Endodermal cell (in vitro differentiated cells): ENCODE measurements around the gene PLA2G15. TPM values are rescaled to one million over a fixed set of nuclear protein-coding genes. Genes with fewer than 3 reads are reported as not detected.

Experiments
- DNase-seq: peaks from one replicate; pipeline ENCODE4 v3.0.0-alpha.2; 2017
- H3K27ac ChIP-seq: 2 replicates; pipeline ENCODE4 v1.5.1; 2013; ENCODE audit warnings: mild to moderate bottlenecking, low read depth, low read length, moderate library complexity
- H3K27me3 ChIP-seq: 2 replicates; pipeline ENCODE4 v1.6.1; 2013; ENCODE audit warnings: mild to moderate bottlenecking, low read length, moderate library complexity; ENCODE audit not compliant: insufficient read depth, control insufficient read depth, poor library complexity, severe bottlenecking
- H3K36me3 ChIP-seq: 2 replicates; pipeline ENCODE4 v1.7.0; 2013; ENCODE audit warnings: mild to moderate bottlenecking, low read length, moderate library complexity; ENCODE audit not compliant: control insufficient read depth, insufficient read depth
- H3K4me1 ChIP-seq: one replicate; pipeline ENCODE4 v1.7.0; 2013; ENCODE audit warnings: low read length; ENCODE audit not compliant: control insufficient read depth, insufficient read depth
- H3K4me3 ChIP-seq: 2 replicates; pipeline ENCODE4 v1.5.1; 2013; ENCODE audit warnings: mild to moderate bottlenecking, low read length, moderate library complexity
- H3K9ac ChIP-seq: 2 replicates; pipeline ENCODE4 v1.6.1; 2013; ENCODE audit warnings: mild to moderate bottlenecking, low read length, moderate library complexity; ENCODE audit not compliant: poor library complexity, severe bottlenecking; ENCODE audit errors: extremely low read depth
- H3K9me3 ChIP-seq: 2 replicates; pipeline ENCODE4 v1.6.1; 2013; ENCODE audit warnings: mild to moderate bottlenecking, low read length, moderate library complexity; ENCODE audit not compliant: control insufficient read depth
- H3K27ac Mint-ChIP-seq: 2 replicates; pipeline ENCODE4 v1.8.0; 2020; ENCODE audit warnings: mixed read lengths
- H3K27me3 Mint-ChIP-seq: 2 replicates; pipeline ENCODE4 v1.8.0; 2021; ENCODE audit warnings: mild to moderate bottlenecking, mixed read lengths; ENCODE audit not compliant: insufficient read depth
- H3K36me3 Mint-ChIP-seq: 2 replicates; pipeline ENCODE4 v1.8.0; 2020; ENCODE audit warnings: low read depth, mixed read lengths
- H3K4me1 Mint-ChIP-seq: 2 replicates; pipeline ENCODE4 v1.8.0; 2020; ENCODE audit warnings: mixed read lengths
- H3K4me3 Mint-ChIP-seq: 2 replicates; pipeline ENCODE4 v1.8.0; 2020; ENCODE audit warnings: mild to moderate bottlenecking, moderate library complexity, mixed read lengths
- H3K9me3 Mint-ChIP-seq: 2 replicates; pipeline ENCODE4 v1.8.0; 2020; ENCODE audit warnings: mild to moderate bottlenecking, mixed read lengths
- WGBS, 2 experiments: methylation state at CpG; one replicate each; pipeline versions ENCODE4 v1.1.5 to v1.1.7; 2013; ENCODE audit warnings: missing lambda C conversion rate in 2 of 2, mixed read lengths in 1 of 2; ENCODE audit not compliant: insufficient coverage in 1 of 2, insufficient read length in 1 of 2; 5-methylcytosine and 5-hydroxymethylcytosine counted together
- total RNA-seq, 2 donors: library from RNA; stranded (reverse); fragmentation: NEBNext Ultra II Directional in 1 of 2; extraction: Animal tissue kit (Norgen Biotek cat#: 25700) in 1 of 2; gene quantifications; 2 replicates in 1 of 2; 3 replicates in 1 of 2; pipeline ENCODE4 v1.2.1, GENCODE V29; 2021
- TF ChIP-seq, protein P1 (sequence below): fragments of 200-600 bp; sonication (generic); conservative IDR thresholded peaks from 2 replicates; pipeline ENCODE4 v1.5.0; 2021; ENCODE audit warnings: antibody characterized with exemption, mild to moderate bottlenecking

Gene PLA2G15
- total RNA-seq, 2 donors from 2014 or later = 8.7 to 10.0 TPM

- H3K9me3 Mint-ChIP-seq = peaks cover 13% of the 10 kb centered on the region
- peaks cover 4% of the 10 kb centered on the region for H3K4me1 Mint-ChIP-seq
- no peaks in the 10 kb centered on the region for H3K9me3 ChIP-seq
- no peak overlapping the region for H3K4me3 Mint-ChIP-seq
- peaks cover 9% of the 10 kb centered on the region for H3K27me3 ChIP-seq
- peaks cover 45% of the 10 kb centered on the region for H3K27me3 Mint-ChIP-seq
- no peak overlapping the region for H3K27ac ChIP-seq
- 81 to 83% methylated on average over 7 of the region's 7 CpGs for WGBS, 2 experiments
- TF ChIP-seq, protein P1, sequence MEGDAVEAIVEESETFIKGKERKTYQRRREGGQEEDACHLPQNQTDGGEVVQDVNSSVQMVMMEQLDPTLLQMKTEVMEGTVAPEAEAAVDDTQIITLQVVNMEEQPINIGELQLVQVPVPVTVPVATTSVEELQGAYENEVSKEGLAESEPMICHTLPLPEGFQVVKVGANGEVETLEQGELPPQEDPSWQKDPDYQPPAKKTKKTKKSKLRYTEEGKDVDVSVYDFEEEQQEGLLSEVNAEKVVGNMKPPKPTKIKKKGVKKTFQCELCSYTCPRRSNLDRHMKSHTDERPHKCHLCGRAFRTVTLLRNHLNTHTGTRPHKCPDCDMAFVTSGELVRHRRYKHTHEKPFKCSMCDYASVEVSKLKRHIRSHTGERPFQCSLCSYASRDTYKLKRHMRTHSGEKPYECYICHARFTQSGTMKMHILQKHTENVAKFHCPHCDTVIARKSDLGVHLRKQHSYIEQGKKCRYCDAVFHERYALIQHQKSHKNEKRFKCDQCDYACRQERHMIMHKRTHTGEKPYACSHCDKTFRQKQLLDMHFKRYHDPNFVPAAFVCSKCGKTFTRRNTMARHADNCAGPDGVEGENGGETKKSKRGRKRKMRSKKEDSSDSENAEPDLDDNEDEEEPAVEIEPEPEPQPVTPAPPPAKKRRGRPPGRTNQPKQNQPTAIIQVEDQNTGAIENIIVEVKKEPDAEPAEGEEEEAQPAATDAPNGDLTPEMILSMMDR = no peak
- no peaks in the 10 kb centered on the region for H3K36me3 Mint-ChIP-seq
- DNase-seq = no peak
- H3K27ac Mint-ChIP-seq = no peak overlapping the region
- H3K4me3 ChIP-seq = no peak overlapping the region
- no peaks in the 10 kb centered on the region for H3K36me3 ChIP-seq
- peaks cover 3% of the 10 kb centered on the region for H3K4me1 ChIP-seq
- no peak overlapping the region for H3K9ac ChIP-seq
Observed at GRCh38 chr16:68242085-68242484, 3.1 kb upstream of the PLA2G15 start.

DNA sequence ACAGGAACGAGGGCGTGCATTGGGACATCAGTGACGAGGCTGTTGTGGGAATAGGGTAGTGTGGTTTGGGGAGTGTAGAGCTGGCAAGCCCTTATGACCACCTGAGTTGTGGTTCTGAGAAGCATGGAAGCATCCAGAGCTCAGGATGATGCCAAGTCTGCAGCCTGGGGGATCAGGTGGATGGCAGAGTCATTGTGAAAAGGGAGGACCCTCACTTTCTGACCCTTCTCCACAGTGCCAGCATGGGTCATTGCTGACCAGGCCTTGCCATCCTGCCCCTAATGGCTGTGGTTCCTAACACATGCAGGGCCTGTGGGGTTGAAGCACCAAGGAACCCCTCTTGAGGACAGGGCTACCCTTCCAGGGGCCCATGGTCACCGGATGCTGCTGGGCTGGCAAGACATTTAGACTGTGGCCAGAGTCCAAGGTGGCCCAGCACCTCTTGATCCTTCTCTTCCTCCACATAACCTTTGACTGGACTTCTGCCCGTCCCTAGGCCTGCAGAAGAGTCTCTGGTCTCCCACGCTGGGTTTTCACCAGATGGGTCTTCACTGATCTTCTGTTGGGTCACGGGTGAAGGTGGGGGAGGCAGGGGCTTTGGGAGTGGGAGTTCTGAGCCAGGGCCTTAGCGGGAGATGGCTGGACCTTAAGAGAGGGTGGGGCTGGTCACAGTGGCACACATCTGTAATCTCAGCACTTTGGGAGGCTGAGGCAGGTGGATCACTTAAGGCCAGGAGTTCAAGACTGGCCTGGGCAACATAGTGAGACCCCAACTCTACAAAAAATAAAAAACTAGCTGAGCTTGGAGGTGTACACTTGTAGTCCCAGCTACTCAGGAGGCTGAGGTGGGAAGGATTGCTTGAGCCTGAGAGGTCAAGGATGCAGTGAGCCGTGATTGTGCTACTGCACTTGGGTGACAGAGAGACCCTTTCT lies 2.0 kb upstream of the PLA2G15 start:
- peaks cover 45% of the 10 kb centered on the region for H3K27me3 Mint-ChIP-seq
- no peak for DNase-seq
- Histone ChIP-seq H3K4me3 (no peak overlapping the region), H3K4me1 (peaks cover 3% of the 10 kb centered on the region), H3K36me3 (no peaks in the 10 kb centered on the region), H3K9ac (no peak overlapping the region), H3K9me3 (no peaks in the 10 kb centered on the region), H3K27ac (no peak overlapping the region), H3K27me3 (peaks cover 9% of the 10 kb centered on the region)
- TF ChIP-seq, protein P1 = no peak
- 86 to 90% methylated on average over 5 to 8 of the region's 9 CpGs for WGBS, 2 experiments
- H3K4me1 Mint-ChIP-seq = peaks cover 4% of the 10 kb centered on the region
- H3K9me3 Mint-ChIP-seq = peaks cover 12% of the 10 kb centered on the region
- no peak overlapping the region for H3K27ac Mint-ChIP-seq
- H3K36me3 Mint-ChIP-seq = no peaks in the 10 kb centered on the region
- no peak overlapping the region for H3K4me3 Mint-ChIP-seq

DNA sequence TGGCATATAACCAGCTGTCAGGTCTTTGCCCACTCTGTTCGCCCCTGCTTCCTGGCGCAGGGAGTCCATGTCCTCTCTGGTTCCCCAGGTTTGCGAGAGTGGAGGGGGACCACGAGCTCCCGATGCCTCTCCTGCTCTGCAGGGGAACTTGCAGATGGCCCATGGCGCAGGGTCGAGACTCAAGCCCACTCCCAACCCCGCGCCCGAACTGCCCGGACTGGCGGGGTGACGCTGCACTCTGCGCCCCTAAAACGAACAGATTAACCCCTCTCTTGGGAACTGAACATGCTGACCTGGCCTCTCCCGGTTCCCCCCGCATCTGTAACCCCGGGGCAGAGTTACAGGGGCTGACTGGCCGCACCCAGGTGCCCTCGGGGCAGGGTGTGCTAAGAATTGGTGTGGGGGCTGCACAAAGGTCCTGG lies 681 bp upstream of the PLA2G15 start:
- WGBS, 2 experiments = 23 to 25% methylated on average over 8 to 20 of the region's 20 CpGs
- TF ChIP-seq, protein P1 = no peak
- Histone ChIP-seq H3K9ac (no peak overlapping the region), H3K9me3 (no peaks in the 10 kb centered on the region), H3K27me3 (peaks cover 9% of the 10 kb centered on the region), H3K4me1 (peaks cover 3% of the 10 kb centered on the region), H3K36me3 (no peaks in the 10 kb centered on the region), H3K27ac (no peak overlapping the region), H3K4me3 (peak overlapping the region; percentile 96)
- Mint-ChIP-seq H3K9me3 (peaks cover 3% of the 10 kb centered on the region), H3K27me3 (peaks cover 39% of the 10 kb centered on the region), H3K4me3 (peak overlapping the region; percentile 77), H3K27ac (no peak overlapping the region), H3K36me3 (peaks cover 5% of the 10 kb centered on the region), H3K4me1 (peaks cover 4% of the 10 kb centered on the region)
- no peak for DNase-seq
